GM19328 (cell line): ENCODE measurements around the gene MAML3.

Experiments used
- ATAC-seq: cut with Tn5 transposase; IDR thresholded peaks from one replicate; pipeline ENCODE4 v1.9.1; 2021; ENCODE audit warnings: mild to moderate bottlenecking, moderate library complexity; ENCODE audit not compliant: unreplicated experiment

MAML3 gene

GRCh38 chr4:140048419-140048995 is 105.5 kb downstream of the MAML3 start:
- no peak for ATAC-seq

- ATAC-seq = no peak
Observed at GRCh38 chr4:140047786-140048185, 106.2 kb downstream of the MAML3 start.

GRCh38 chr4:140047017-140047640 is 106.9 kb downstream of the MAML3 start:
- ATAC-seq = no peak

GRCh38 chr4:140046543-140046942 is 107.4 kb downstream of the MAML3 start:
- no peak for ATAC-seq

GRCh38 chr4:140046016-140046415 is 108.0 kb downstream of the MAML3 start:
- no peak for ATAC-seq

- no peak for ATAC-seq
Observed at GRCh38 chr4:140044337-140044902, 109.6 kb downstream of the MAML3 start.

- no peak for ATAC-seq
Observed at GRCh38 chr4:140042634-140043033, 111.3 kb downstream of the MAML3 start.

GRCh38 chr4:140038031-140038533 is 115.9 kb downstream of the MAML3 start:
- ATAC-seq = no peak

- ATAC-seq = no peak
Observed at GRCh38 chr4:140037353-140038030, 116.5 kb downstream of the MAML3 start.

- ATAC-seq = no peak
Observed at GRCh38 chr4:140031706-140032105, 122.3 kb downstream of the MAML3 start.

GRCh38 chr4:140031061-140031460 is 122.9 kb downstream of the MAML3 start:
- ATAC-seq = no peak

- no peak for ATAC-seq
Observed at GRCh38 chr4:140028676-140029517, 125.1 kb downstream of the MAML3 start.

GRCh38 chr4:140028101-140028500 is 125.9 kb downstream of the MAML3 start:
- no peak for ATAC-seq

- ATAC-seq = no peak
Observed at GRCh38 chr4:140027101-140027500, 126.9 kb downstream of the MAML3 start.

GRCh38 chr4:140025470-140025869 is 128.5 kb downstream of the MAML3 start:
- no peak for ATAC-seq

GRCh38 chr4:140020457-140021361 is 133.3 kb downstream of the MAML3 start:
- ATAC-seq = no peak

GRCh38 chr4:140019619-140020347 is 134.2 kb downstream of the MAML3 start:
- no peak for ATAC-seq

- ATAC-seq = no peak
Observed at GRCh38 chr4:140018931-140019618, 134.9 kb downstream of the MAML3 start.

- no peak for ATAC-seq
Observed at GRCh38 chr4:140014284-140014683, 139.7 kb downstream of the MAML3 start.
